ENCODE data around the gene PRMT5.

The PRMT5 gene

GRCh38 chr14:22910916-22911315 lies 18.3 kb downstream of the PRMT5 start:
- peaks cover 54% of the 10 kb centered on the region for H3K36me3 ChIP-seq (ENCODE audit: insufficient read depth, low read length)
- WGBS: 96% methylated on average over 4 of the region's 5 CpGs
- no peak overlapping the region for H3K9ac ChIP-seq (ENCODE audit: low read depth, low read length)
- no peak overlapping the region for H3K4me3 ChIP-seq (ENCODE audit: low read length)
- no peak overlapping the region for H3K27ac ChIP-seq (ENCODE audit: low read depth, low read length)
- no peaks in the 10 kb centered on the region for H3K9me3 ChIP-seq (ENCODE audit: insufficient read depth, low read depth, low read length)
- no peaks in the 10 kb centered on the region for H3K27me3 ChIP-seq (ENCODE audit: insufficient read depth, low read length)
- H3K4me1 ChIP-seq (ENCODE audit: insufficient read depth, low read length): no peaks in the 10 kb centered on the region

DNA sequence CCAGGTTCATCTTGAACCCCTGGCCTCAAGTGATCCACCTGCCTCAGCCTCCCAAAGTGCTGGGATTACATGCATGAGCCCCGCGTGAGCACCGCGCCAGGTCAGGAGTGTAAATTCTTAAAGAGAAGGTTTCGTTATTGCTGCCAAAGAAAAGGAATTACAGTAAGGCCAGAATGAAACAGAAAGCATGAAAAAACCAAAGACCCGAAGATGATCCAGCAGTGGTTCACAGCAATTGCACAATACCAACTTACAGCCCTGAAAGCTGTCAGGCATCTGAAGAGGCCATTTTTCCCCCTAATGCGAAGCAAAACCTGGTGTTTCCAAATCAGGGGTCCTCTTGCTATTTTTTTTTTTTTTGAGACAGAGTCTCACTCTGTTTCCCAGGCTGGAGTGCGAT lies 20.6 kb downstream of the PRMT5 start:
- Histone ChIP-seq H3K27me3 (ENCODE audit: insufficient read depth, low read length) (no peaks in the 10 kb centered on the region), H3K9ac (ENCODE audit: low read depth, low read length) (no peak overlapping the region), H3K9me3 (ENCODE audit: insufficient read depth, low read depth, low read length) (no peaks in the 10 kb centered on the region), H3K36me3 (ENCODE audit: insufficient read depth, low read length) (peaks cover 75% of the 10 kb centered on the region), H3K4me1 (ENCODE audit: insufficient read depth, low read length) (no peaks in the 10 kb centered on the region), H3K4me3 (ENCODE audit: low read length) (no peak overlapping the region), H3K27ac (ENCODE audit: low read depth, low read length) (no peak overlapping the region)
- 96% methylated on average over 8 of the region's 8 CpGs for WGBS

DNA sequence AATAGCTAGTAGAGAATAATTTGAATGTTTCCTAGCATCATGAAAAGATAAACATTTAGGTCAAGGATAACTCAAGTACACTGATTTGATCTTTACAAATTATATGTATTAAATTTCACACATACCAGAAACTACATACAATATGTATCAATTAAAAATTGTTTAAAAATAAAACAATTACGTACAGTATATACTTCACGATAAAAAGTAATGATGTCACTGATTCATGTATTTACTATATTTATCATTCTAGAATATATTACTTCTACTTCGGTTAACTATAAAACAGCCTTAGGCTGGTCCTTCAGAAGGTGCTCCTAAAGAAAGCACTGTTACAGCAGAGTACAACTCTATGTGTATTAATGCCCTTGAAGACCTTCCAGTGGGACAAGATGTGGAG lies 21.7 kb downstream of the PRMT5 start:
- WGBS: no CpG with 5 or more reads among the region's 3 CpGs
- no peaks in the 10 kb centered on the region for H3K9me3 ChIP-seq (ENCODE audit: insufficient read depth, low read depth, low read length)
- no peak overlapping the region for H3K27ac ChIP-seq (ENCODE audit: low read depth, low read length)
- no peaks in the 10 kb centered on the region for H3K4me1 ChIP-seq (ENCODE audit: insufficient read depth, low read length)
- H3K36me3 ChIP-seq (ENCODE audit: insufficient read depth, low read length): peaks cover 84% of the 10 kb centered on the region
- no peaks in the 10 kb centered on the region for H3K27me3 ChIP-seq (ENCODE audit: insufficient read depth, low read length)
- H3K4me3 ChIP-seq (ENCODE audit: low read length): no peak overlapping the region
- no peak overlapping the region for H3K9ac ChIP-seq (ENCODE audit: low read depth, low read length)

DNA sequence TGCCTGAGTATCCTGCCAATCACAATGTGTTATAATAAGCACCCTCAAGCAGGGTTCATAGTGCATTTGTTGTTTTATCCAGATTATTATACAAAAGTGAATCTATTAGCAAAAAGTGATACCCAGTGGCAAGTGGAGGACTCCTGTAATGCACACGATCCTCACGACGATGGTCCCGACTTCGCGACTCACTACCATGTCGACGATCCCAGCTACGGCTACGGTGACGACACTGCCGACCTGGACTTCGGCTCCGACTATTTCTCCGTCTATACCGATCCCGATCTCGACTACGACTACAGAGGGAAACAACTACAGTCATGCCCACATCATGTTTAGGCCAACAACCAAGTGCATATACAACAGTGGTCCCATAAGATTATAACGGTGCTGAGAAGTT lies 23.1 kb downstream of the PRMT5 start:
- H3K9ac ChIP-seq (ENCODE audit: low read depth, low read length): no peak overlapping the region
- H3K27ac ChIP-seq (ENCODE audit: low read depth, low read length): no peak overlapping the region
- no peaks in the 10 kb centered on the region for H3K27me3 ChIP-seq (ENCODE audit: insufficient read depth, low read length)
- H3K4me1 ChIP-seq (ENCODE audit: insufficient read depth, low read length): no peaks in the 10 kb centered on the region
- 97% methylated on average over 20 of the region's 20 CpGs for WGBS
- H3K4me3 ChIP-seq (ENCODE audit: low read length): no peak overlapping the region
- peaks cover 85% of the 10 kb centered on the region for H3K36me3 ChIP-seq (ENCODE audit: insufficient read depth, low read length)
- H3K9me3 ChIP-seq (ENCODE audit: insufficient read depth, low read depth, low read length): no peaks in the 10 kb centered on the region

DNA sequence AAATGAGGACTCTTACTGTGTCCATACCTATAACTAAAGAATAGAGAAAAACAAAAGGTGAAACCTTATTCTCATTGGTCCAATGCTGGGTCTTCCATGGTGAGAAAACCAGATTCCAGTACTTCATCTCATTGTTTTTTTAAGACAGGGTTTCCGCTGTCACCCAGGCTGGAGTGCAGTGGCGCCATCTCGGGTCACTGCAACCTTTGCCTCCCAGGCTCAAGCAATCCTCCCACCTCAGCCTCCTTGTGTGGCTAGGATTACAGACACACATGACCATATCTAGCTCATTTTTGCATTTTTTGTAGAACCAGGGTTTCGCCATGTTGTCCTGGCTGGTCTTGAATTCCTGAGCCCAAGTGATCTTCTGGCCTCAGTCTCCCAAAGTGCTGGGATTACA lies 23.5 kb downstream of the PRMT5 start:
- Histone ChIP-seq H3K27me3 (ENCODE audit: insufficient read depth, low read length) (no peaks in the 10 kb centered on the region), H3K4me3 (ENCODE audit: low read length) (no peak overlapping the region), H3K36me3 (ENCODE audit: insufficient read depth, low read length) (peaks cover 87% of the 10 kb centered on the region), H3K9ac (ENCODE audit: low read depth, low read length) (no peak overlapping the region), H3K4me1 (ENCODE audit: insufficient read depth, low read length) (no peaks in the 10 kb centered on the region), H3K9me3 (ENCODE audit: insufficient read depth, low read depth, low read length) (no peaks in the 10 kb centered on the region), H3K27ac (ENCODE audit: low read depth, low read length) (no peak overlapping the region)
- WGBS: 96% methylated on average over 4 of the region's 4 CpGs

DNA sequence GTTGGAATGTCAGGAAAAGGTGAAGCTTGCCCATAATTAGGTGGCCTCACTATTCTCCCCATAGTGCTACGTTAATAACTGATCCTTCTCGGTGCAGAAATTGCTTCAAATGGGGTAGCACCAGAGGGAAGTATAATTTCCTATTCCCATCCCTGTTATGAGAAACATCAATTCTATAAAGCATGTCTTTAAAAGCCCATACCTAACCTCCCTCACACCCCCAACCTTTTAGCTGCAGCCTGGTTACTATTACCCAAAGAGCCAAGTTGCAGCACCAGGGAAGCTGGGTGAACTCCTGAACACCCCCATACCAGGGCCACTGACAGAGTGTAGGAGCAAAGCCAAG lies 25.5 kb downstream of the PRMT5 start:
- 100% methylated on average over 2 of the region's 2 CpGs for WGBS
- H3K27ac ChIP-seq (ENCODE audit: low read depth, low read length): no peak overlapping the region
- H3K4me3 ChIP-seq (ENCODE audit: low read length): no peak overlapping the region
- peaks cover 12% of the 10 kb centered on the region; the same call in 1 of the 2 replicates for H3K4me1 ChIP-seq (ENCODE audit: insufficient read depth, low read length)
- no peaks in the 10 kb centered on the region for H3K9me3 ChIP-seq (ENCODE audit: insufficient read depth, low read depth, low read length)
- H3K36me3 ChIP-seq (ENCODE audit: insufficient read depth, low read length): peaks cover 80% of the 10 kb centered on the region
- peaks cover 4% of the 10 kb centered on the region for H3K27me3 ChIP-seq (ENCODE audit: insufficient read depth, low read length)
- H3K9ac ChIP-seq (ENCODE audit: low read depth, low read length): no peak overlapping the region

DNA sequence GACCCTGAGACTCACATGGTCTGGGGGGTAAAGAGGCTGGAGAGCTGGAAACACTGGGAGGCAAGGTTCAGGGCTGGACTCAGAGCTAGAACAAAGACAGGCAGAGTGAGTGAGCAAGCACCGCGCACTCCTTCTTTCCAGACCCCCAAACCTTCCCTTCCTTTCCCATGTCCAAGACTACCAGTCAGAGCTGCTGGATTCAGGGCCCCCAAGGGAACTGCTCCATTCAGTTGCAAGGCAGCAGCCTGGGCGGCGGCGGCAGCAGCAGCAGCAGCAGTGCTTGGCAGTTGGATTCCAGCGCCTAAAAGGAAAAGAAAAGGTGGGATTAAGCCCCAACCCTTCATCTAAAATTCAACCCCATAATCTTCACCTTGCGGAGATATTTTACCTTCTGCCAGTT lies 27.4 kb downstream of the PRMT5 start:
- Histone ChIP-seq H3K4me3 (ENCODE audit: low read length) (no peak overlapping the region), H3K27ac (ENCODE audit: low read depth, low read length) (no peak overlapping the region), H3K9me3 (ENCODE audit: insufficient read depth, low read depth, low read length) (no peaks in the 10 kb centered on the region), H3K4me1 (ENCODE audit: insufficient read depth, low read length) (peaks cover 12% of the 10 kb centered on the region; the same call in 1 of the 2 replicates), H3K27me3 (ENCODE audit: insufficient read depth, low read length) (peaks cover 23% of the 10 kb centered on the region), H3K36me3 (ENCODE audit: insufficient read depth, low read length) (peaks cover 61% of the 10 kb centered on the region), H3K9ac (ENCODE audit: low read depth, low read length) (no peak overlapping the region)
- WGBS: 94% methylated on average over 7 of the region's 7 CpGs

DNA sequence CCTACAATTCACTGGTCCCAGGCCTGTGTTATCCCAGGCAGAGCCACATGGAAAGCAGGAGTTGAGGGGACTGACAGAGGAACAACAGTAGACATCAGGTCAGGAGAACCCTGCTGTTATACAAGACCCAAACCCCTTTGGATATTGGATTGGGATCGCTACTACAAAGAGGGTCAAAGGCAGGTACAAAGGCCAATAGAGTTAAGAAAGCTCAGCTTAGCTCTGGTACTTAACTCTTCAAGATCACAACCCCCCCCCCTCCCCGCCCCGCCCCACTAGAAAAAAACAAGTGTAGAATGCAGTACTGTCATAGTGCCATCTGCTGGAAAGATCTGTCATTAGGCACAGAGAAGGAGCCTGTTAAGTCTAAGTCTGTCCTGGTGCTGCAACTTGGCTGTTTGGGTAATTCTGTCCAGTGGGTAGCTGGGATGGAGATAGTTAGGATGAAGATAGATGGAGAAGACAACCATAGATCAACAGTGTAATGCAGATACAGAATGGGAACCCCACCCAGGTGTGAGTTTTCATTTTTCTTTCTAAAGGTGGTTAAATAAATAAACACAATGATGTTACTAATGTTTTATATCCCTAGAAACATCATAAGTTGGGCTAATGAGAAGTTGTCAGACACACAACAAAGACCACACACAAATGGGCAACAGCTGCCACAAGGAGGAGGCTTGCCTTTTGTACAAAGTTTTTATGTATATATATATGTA lies 28.9 kb downstream of the PRMT5 start:
- H3K36me3 ChIP-seq (ENCODE audit: insufficient read depth, low read length): peaks cover 46% of the 10 kb centered on the region
- no peak overlapping the region for H3K4me3 ChIP-seq (ENCODE audit: low read length)
- WGBS: 0% methylated on average over 1 of the region's 3 CpGs
- H3K9me3 ChIP-seq (ENCODE audit: insufficient read depth, low read depth, low read length): no peaks in the 10 kb centered on the region
- H3K4me1 ChIP-seq (ENCODE audit: insufficient read depth, low read length): peaks cover 12% of the 10 kb centered on the region; the same call in 1 of the 2 replicates
- H3K27ac ChIP-seq (ENCODE audit: low read depth, low read length): peak overlapping the region; percentile 43; the same call in 1 of the 2 replicates
- H3K9ac ChIP-seq (ENCODE audit: low read depth, low read length): no peak overlapping the region
- peaks cover 39% of the 10 kb centered on the region for H3K27me3 ChIP-seq (ENCODE audit: insufficient read depth, low read length)

DNA sequence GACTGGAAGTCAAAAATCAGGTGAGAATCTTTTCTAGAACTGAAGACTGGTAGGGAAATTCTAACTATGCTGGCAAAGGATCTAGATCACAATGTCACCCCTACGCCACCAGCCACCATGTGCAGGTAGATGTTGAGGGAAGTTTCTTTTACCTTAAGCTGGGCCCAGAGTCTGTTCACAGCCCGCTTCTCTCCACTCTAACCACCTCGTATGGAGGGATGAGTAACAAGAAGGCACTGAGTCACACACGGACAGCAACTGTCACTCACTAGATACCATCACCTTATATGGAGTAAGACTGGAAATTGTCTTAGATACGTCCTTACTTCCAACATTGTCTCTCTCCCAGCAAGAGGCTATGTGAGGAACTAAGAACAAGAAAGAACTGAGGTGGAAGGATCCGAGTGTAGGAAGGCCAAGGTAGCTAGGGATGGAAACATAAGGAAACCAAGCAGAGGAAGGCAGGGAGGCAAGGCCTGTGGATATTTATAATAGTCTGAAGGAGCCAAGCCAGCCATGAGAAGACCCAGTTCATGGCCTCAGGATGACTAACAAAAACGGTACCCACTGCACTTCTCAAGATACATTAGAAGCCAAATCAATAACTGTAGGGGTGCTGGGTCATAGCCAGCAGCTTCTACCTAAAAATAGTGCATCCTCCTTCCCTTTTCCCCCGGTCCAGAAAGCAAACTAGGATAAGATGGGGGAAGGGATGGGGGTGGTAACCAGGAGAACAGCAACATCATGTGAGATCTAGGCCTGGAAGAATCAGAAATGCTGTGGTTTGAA lies 30.7 kb downstream of the PRMT5 start:
- H3K27me3 ChIP-seq (ENCODE audit: insufficient read depth, low read length): peaks cover 44% of the 10 kb centered on the region
- no peak overlapping the region for H3K9ac ChIP-seq (ENCODE audit: low read depth, low read length)
- H3K4me3 ChIP-seq (ENCODE audit: low read length): no peak overlapping the region
- no peaks in the 10 kb centered on the region for H3K9me3 ChIP-seq (ENCODE audit: insufficient read depth, low read depth, low read length)
- H3K36me3 ChIP-seq (ENCODE audit: insufficient read depth, low read length): peaks cover 29% of the 10 kb centered on the region
- 77% methylated on average over 3 of the region's 8 CpGs for WGBS
- H3K27ac ChIP-seq (ENCODE audit: low read depth, low read length): no peak overlapping the region
- peaks cover 12% of the 10 kb centered on the region; the same call in 1 of the 2 replicates for H3K4me1 ChIP-seq (ENCODE audit: insufficient read depth, low read length)

DNA sequence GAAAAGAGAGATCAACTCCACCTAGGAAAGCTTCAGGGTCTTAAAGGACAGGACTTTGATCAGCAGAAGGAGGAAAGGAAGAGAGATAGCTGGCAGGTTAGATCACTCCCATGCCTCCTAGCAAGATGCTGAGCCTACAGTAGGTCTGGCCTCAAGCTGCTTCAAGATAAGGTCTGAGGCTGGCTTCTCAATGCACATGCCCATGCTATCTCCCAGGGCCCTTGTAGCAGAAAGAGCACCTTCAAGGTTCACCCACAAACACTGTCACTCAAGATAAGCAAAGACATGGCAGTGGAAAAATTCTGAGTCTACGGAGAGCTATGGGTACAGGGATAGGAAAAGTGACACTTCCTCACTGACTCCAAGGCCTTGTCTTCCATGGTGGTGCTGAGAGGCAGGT lies 31.8 kb downstream of the PRMT5 start:
- Histone ChIP-seq H3K27me3 (ENCODE audit: insufficient read depth, low read length) (peaks cover 49% of the 10 kb centered on the region), H3K9me3 (ENCODE audit: insufficient read depth, low read depth, low read length) (no peaks in the 10 kb centered on the region), H3K4me1 (ENCODE audit: insufficient read depth, low read length) (peaks cover 12% of the 10 kb centered on the region; the same call in 1 of the 2 replicates), H3K9ac (ENCODE audit: low read depth, low read length) (no peak overlapping the region), H3K36me3 (ENCODE audit: insufficient read depth, low read length) (peaks cover 20% of the 10 kb centered on the region), H3K4me3 (ENCODE audit: low read length) (no peak overlapping the region), H3K27ac (ENCODE audit: low read depth, low read length) (no peak overlapping the region)
- 100% methylated on average over 1 of the region's 1 CpG for WGBS

GRCh38 chr14:22896760-22897159 lies 32.4 kb downstream of the PRMT5 start:
- Histone ChIP-seq H3K36me3 (ENCODE audit: insufficient read depth, low read length) (peaks cover 15% of the 10 kb centered on the region), H3K27me3 (ENCODE audit: insufficient read depth, low read length) (peaks cover 49% of the 10 kb centered on the region)
- WGBS: 93% methylated on average over 3 of the region's 3 CpGs

More at GRCh38 chr14:22896760-22897159, 32.4 kb downstream of the PRMT5 start:
- Histone ChIP-seq H3K27ac (ENCODE audit: low read depth, low read length) (no peak overlapping the region), H3K4me1 (ENCODE audit: insufficient read depth, low read length) (peaks cover 12% of the 10 kb centered on the region; the same call in 1 of the 2 replicates), H3K9me3 (ENCODE audit: insufficient read depth, low read depth, low read length) (no peaks in the 10 kb centered on the region), H3K4me3 (ENCODE audit: low read length) (no peak overlapping the region), H3K9ac (ENCODE audit: low read depth, low read length) (no peak overlapping the region)
